Measurements from ENCODE around the gene ZNF574. TPM values are rescaled to one million over a fixed set of nuclear protein-coding genes. Genes with fewer than 3 reads are reported as not detected.

ZNF574 gene
- total and polyA plus RNA-seq, 2 experiments from 2014 or later = 19.4 to 61.2 TPM

GRCh38 chr19:42097461-42097860 lies 21.5 kb downstream of the ZNF574 start (continued):
- TF ChIP-seq ZNF462 (CRISPR knock-in tag; IDR thresholded peaks at IDR 0.05) (no peak), ETS1 (IDR thresholded peaks at IDR 0.05) (no peak)

GRCh38 chr19:42098781-42099180 lies 22.8 kb downstream of the ZNF574 start:
- no peaks in the 10 kb centered on the region for H4K20me1 ChIP-seq (replicated peaks; ENCODE audit: insufficient read depth)
- peaks cover 19% of the 10 kb centered on the region for H3K4me1 Mint-ChIP-seq
- no peak overlapping the region for H3K27ac Mint-ChIP-seq

More at GRCh38 chr19:42098781-42099180, 22.8 kb downstream of the ZNF574 start:
- Histone ChIP-seq H3K36me3 (ENCODE audit: insufficient read depth) (no peaks in the 10 kb centered on the region), H2AFZ (peak overlapping the region; percentile 63; the same call in 1 of the 2 replicates), H3K4me3 (no peak overlapping the region), H3K27ac (ENCODE audit: low read depth) (no peak overlapping the region), H3F3A (replicated peaks; ENCODE audit: low read depth) (0 out of 2 replicates have a peak, but pooled peaks cover 9% of the 10 kb centered on the region), H3K79me2 (replicated peaks; ENCODE audit: insufficient read depth) (no peaks in the 10 kb centered on the region), H3K4me2 (0 out of 2 replicates have a peak overlapping the region, but pooled peaks have one; percentile 57), H3K27me3 (ENCODE audit: insufficient read depth) (no peaks in the 10 kb centered on the region), H3K9me2 (ENCODE audit: insufficient read depth) (no peaks in the 10 kb centered on the region), H3K4me1 (ENCODE audit: insufficient read depth) (peaks cover 8% of the 10 kb centered on the region; the same call in 1 of the 2 replicates)
- no peak for ATAC-seq
- Mint-ChIP-seq H3K9me3 (no peaks in the 10 kb centered on the region), H3K4me3 (no peak overlapping the region; the same call in 2 of the 3 replicates), H3K27me3 (ENCODE audit: insufficient read depth, low read depth, poor library complexity) (peaks cover 6% of the 10 kb centered on the region), H3K36me3 (ENCODE audit: low read depth) (no peaks in the 10 kb centered on the region)
- no peak for TF ChIP-seq JUNB (IDR thresholded peaks at IDR 0.05; ENCODE audit: unreplicated experiment)
- no peak for DNase-seq (ENCODE audit: low spot score)
